Trophoblast cell (in vitro differentiated cells and primary cell): ENCODE results near the gene HMGB2.
A peak's percentile ranks its signal among the peaks of the same experiment; 100 is the strongest.

Source experiments
- DNase-seq, 2 donors: peaks; one replicate each; pipeline ENCODE4 v3.0.0-alpha.2; 2016
- H2AFZ ChIP-seq: 2 replicates; pipeline ENCODE4 v1.6.1; 2013; ENCODE audit warnings: low read length, moderate library complexity, mild to moderate bottlenecking; ENCODE audit not compliant: insufficient read depth, poor library complexity
- H2AK5ac ChIP-seq: 2 replicates; pipeline ENCODE4 v1.6.1; 2013; ENCODE audit warnings: mild to moderate bottlenecking, low read length
- H2BK120ac ChIP-seq: 2 replicates; pipeline ENCODE4 v1.6.1; 2013; ENCODE audit warnings: low read length, mild to moderate bottlenecking, moderate library complexity; ENCODE audit not compliant: insufficient read depth, poor library complexity
- H2BK12ac ChIP-seq: 2 replicates; pipeline ENCODE4 v1.6.1; 2013; ENCODE audit warnings: mild to moderate bottlenecking, low read length, moderate library complexity
- H2BK5ac ChIP-seq: 2 replicates; pipeline ENCODE4 v1.6.1; 2013; ENCODE audit warnings: low read length, low read depth, moderate library complexity, mild to moderate bottlenecking; ENCODE audit not compliant: poor library complexity
- H3K14ac ChIP-seq: 2 replicates; pipeline ENCODE4 v1.6.1; 2013; ENCODE audit warnings: mild to moderate bottlenecking, low read length
- H3K18ac ChIP-seq: 2 replicates; pipeline ENCODE4 v1.6.1; 2013; ENCODE audit warnings: mild to moderate bottlenecking, low read length
- H3K23ac ChIP-seq: 2 replicates; pipeline ENCODE4 v1.6.1; 2013; ENCODE audit warnings: low read length
- H3K27ac ChIP-seq: 2 replicates; pipeline ENCODE4 v1.5.1; 2013; ENCODE audit warnings: low read depth, mild to moderate bottlenecking, inconsistent platforms, low read length, moderate library complexity
- H3K27me3 ChIP-seq: 2 replicates; pipeline ENCODE4 v1.6.1; 2013; ENCODE audit warnings: inconsistent platforms, mild to moderate bottlenecking, low read length, moderate library complexity; ENCODE audit not compliant: insufficient read depth
- H3K36me3 ChIP-seq, 2 experiments: 1 replicate in 1 of 2; 2 replicates in 1 of 2; pipeline ENCODE4 v1.6.1; 2013; ENCODE audit warnings: low read length in 2 of 2, mild to moderate bottlenecking in 2 of 2, moderate library complexity in 1 of 2; ENCODE audit not compliant: insufficient read depth in 2 of 2, control insufficient read depth in 1 of 2
- H3K4ac ChIP-seq: 2 replicates; pipeline ENCODE4 v1.6.1; 2013; ENCODE audit warnings: low read depth, mild to moderate bottlenecking, low read length, moderate library complexity
- H3K4me1 ChIP-seq, 2 experiments: 1 replicate in 1 of 2; 2 replicates in 1 of 2; pipeline ENCODE4 v1.6.1; 2013; ENCODE audit warnings: low read length in 2 of 2, mild to moderate bottlenecking in 2 of 2, moderate library complexity in 1 of 2; ENCODE audit not compliant: insufficient read depth in 2 of 2, control insufficient read depth in 1 of 2
- H3K4me2 ChIP-seq: 2 replicates; pipeline ENCODE4 v1.6.1; 2013; ENCODE audit warnings: inconsistent platforms, mild to moderate bottlenecking, low read length, moderate library complexity
- H3K4me3 ChIP-seq: 2 replicates; pipeline ENCODE4 v1.5.1; 2013; ENCODE audit warnings: mild to moderate bottlenecking, low read depth, low read length, inconsistent platforms
- H3K79me1 ChIP-seq: one replicate; pipeline ENCODE4 v1.6.1; 2013; ENCODE audit warnings: low read length
- H3K79me2 ChIP-seq: 2 replicates; pipeline ENCODE4 v1.6.1; 2013; ENCODE audit warnings: low read length, mild to moderate bottlenecking; ENCODE audit not compliant: control insufficient read depth, insufficient read depth, poor library complexity
- H3K9ac ChIP-seq: 2 replicates; pipeline ENCODE4 v1.6.1; 2013; ENCODE audit warnings: mild to moderate bottlenecking, low read length
- H3K9me3 ChIP-seq: 2 replicates; pipeline ENCODE4 v1.6.1; 2013; ENCODE audit warnings: low read depth, mild to moderate bottlenecking, control low read depth, inconsistent platforms, low read length; ENCODE audit not compliant: insufficient read depth
- H4K12ac ChIP-seq: 2 replicates; pipeline ENCODE4 v1.6.1; 2013; ENCODE audit warnings: low read depth, mild to moderate bottlenecking, low read length, moderate library complexity
- H4K8ac ChIP-seq: 2 replicates; pipeline ENCODE4 v1.6.1; 2013; ENCODE audit warnings: low read depth, mild to moderate bottlenecking, low read length, moderate library complexity
- H4K91ac ChIP-seq: one replicate; pipeline ENCODE4 v1.6.1; 2013; ENCODE audit warnings: low read depth, mild to moderate bottlenecking, low read length, moderate library complexity
- WGBS: extraction: QIAGEN DNeasy Blood & Tissue Kit; methylation state at CpG from one replicate; pipeline ENCODE4 v1.1.7; 2013; ENCODE audit warnings: missing lambda C conversion rate; ENCODE audit not compliant: insufficient read length, insufficient coverage; ENCODE audit errors: extremely low coverage; 5-methylcytosine and 5-hydroxymethylcytosine counted together

Gene HMGB2

DNA sequence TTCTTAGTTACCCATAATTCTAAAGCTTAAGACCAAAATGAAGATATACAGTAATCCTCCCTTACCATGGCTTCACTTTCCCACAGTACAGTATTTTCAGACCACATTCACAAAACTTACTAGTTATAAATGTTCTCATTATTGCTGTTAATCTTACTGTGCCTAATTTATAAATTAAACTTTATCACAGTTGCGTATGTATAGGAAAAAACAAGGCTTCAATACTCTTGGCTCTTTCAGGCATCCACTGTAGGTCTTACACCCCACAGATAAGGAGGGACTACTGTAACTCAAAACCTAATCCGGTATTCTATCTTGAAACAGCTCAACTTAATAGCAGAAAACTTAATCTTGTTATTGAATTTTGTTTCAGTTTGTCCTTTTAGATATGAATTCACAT, 3.6 kb downstream of the HMGB2 start:
- H4K8ac ChIP-seq: no peak overlapping the region
- H2BK120ac ChIP-seq: no peak overlapping the region
- no peaks in the 10 kb centered on the region for H3K27me3 ChIP-seq
- H4K91ac ChIP-seq: no peak overlapping the region
- H3K27ac ChIP-seq: no peak overlapping the region
- H4K12ac ChIP-seq: no peak overlapping the region
- no peaks in the 10 kb centered on the region for H3K4me1 ChIP-seq
- no peak overlapping the region for H2BK5ac ChIP-seq
- H3K9ac ChIP-seq: no peak overlapping the region
- no peak for DNase-seq
- no peak overlapping the region for H2AFZ ChIP-seq
- no peaks in the 10 kb centered on the region for H3K9me3 ChIP-seq
- no peak overlapping the region for H2AK5ac ChIP-seq
- no CpG with 5 or more reads among the region's 2 CpGs for WGBS
- H3K4ac ChIP-seq: no peak overlapping the region
- no peak overlapping the region for H2BK12ac ChIP-seq
- H3K23ac ChIP-seq: no peak overlapping the region
- H3K4me3 ChIP-seq: no peak overlapping the region
- peaks cover 9% of the 10 kb centered on the region for H3K79me2 ChIP-seq
- H3K4me2 ChIP-seq: no peak overlapping the region
- H3K79me1 ChIP-seq: peaks cover 13% of the 10 kb centered on the region
- H3K36me3 ChIP-seq: peaks cover 7 to 9% of the 10 kb centered on the region in 2 experiments
- H3K18ac ChIP-seq: no peak overlapping the region
- H3K14ac ChIP-seq: no peak overlapping the region

DNA sequence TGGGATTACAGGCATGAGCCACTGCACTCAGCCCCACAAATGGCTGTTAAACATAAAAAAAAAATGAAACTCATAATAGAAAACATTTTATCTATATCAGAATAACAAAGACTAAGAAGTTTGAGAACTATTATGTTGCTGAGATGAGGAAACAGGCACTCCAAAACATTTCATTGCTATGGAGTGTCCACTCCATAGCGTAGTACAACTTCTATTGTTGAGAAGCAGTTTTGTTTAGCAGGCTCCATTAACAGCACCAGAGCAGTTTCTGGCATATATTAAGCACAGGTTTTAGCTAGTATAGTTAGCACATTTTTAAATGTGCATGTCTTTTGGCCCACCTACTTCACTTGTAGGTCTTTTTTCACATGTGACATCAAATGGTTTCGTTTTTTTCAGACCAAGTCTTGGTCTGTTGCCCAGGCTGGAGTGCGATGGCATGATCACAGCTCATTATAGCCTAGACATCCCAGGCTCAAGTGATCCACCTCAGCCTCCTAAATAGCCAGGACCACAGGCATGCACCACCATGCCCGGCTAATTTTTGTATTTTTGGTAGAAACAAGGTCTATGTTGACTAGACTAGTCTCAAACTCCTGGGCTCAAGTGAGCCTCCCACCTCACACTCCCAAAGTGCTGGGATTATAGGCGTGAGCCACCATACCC, 5.8 kb downstream of the HMGB2 start:
- no peaks in the 10 kb centered on the region for H3K9me3 ChIP-seq
- no peak overlapping the region for H3K4me2 ChIP-seq
- no peak overlapping the region for H4K91ac ChIP-seq
- H3K4me3 ChIP-seq: no peak overlapping the region
- peaks cover 2% of the 10 kb centered on the region for H3K79me2 ChIP-seq
- H4K12ac ChIP-seq: no peak overlapping the region
- no peak overlapping the region for H3K9ac ChIP-seq
- no peaks in the 10 kb centered on the region for H3K4me1 ChIP-seq
- H4K8ac ChIP-seq: no peak overlapping the region
- no peak overlapping the region for H3K14ac ChIP-seq
- no peak overlapping the region for H2BK120ac ChIP-seq
- H3K4ac ChIP-seq: no peak overlapping the region
- H3K27me3 ChIP-seq: no peaks in the 10 kb centered on the region
- WGBS: no CpG with 5 or more reads among the region's 5 CpGs
- H3K27ac ChIP-seq: no peak overlapping the region
- no peak for DNase-seq
- H2AK5ac ChIP-seq: no peak overlapping the region
- H3K23ac ChIP-seq: no peak overlapping the region
- no peak overlapping the region for H2BK5ac ChIP-seq
- H2AFZ ChIP-seq: no peak overlapping the region
- no peak overlapping the region for H2BK12ac ChIP-seq
- peaks cover 7 to 9% of the 10 kb centered on the region in 2 experiments for H3K36me3 ChIP-seq
- H3K79me1 ChIP-seq: peaks cover 1% of the 10 kb centered on the region
- H3K18ac ChIP-seq: no peak overlapping the region

DNA sequence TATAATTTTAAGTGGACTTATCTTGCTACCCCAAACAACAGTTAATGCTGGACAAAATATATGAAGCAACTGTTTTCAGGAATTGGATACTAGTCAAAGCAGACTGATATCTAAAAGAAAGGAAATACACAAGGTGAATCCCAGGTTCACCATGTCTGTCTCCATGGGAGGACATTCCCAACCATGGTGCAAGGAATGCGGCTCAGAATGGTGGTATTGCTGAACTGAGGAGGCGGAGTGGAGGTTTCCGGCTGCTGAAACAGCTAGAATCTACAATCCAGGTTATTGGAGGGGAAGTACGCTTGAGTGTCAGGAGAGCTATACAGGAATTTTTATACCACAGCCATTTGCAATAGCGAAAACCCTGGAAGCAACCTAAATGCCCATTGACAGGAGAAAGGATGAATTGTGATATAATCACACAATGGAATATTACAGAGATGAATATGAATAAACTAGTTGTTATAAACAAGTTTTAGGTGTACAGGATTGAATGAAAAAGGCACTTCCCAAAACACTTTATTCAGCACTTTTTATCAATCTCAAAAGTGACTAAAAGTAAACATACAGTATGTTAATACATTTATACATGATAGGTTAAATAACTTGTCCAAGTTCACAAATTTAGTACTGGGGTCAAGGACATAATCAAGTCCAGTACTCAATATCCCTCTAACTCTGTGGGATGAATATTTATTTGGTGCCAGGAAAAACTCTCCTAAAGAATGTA, 9.0 kb downstream of the HMGB2 start:
- no peak for DNase-seq

DNA sequence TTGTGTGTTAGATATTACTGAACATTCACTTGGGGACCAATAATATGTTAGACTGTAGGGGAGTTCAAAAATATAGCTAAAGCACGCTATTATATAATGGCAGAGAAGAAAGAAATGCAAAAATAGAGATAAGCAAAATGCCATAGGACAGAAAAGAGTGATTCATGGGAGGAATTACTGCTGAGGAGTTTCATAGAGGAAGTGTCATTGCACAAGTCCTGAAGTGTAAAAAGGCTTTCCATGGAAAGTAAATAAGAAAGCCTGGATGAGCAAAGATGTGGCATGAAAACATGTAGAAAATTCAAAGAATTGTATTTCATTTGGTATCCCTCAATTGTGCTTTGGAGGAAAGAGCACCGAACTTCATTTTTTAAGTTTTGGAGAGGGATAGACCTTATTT, 14.5 kb downstream of the HMGB2 start:
- Histone ChIP-seq H2BK120ac (no peak overlapping the region), H2AK5ac (no peak overlapping the region), H3K27me3 (no peaks in the 10 kb centered on the region), H3K4ac (no peak overlapping the region), H4K91ac (no peak overlapping the region), H3K9ac (no peak overlapping the region), H3K4me3 (no peak overlapping the region), H3K79me2 (no peaks in the 10 kb centered on the region), H3K14ac (no peak overlapping the region), H2BK5ac (no peak overlapping the region), H4K12ac (no peak overlapping the region), H3K4me2 (no peak overlapping the region), H3K18ac (no peak overlapping the region), H3K27ac (no peak overlapping the region), H3K9me3 (no peaks in the 10 kb centered on the region), H3K79me1 (no peaks in the 10 kb centered on the region), H3K4me1 (no peaks in the 10 kb centered on the region), H3K36me3 (no peaks in the 10 kb centered on the region), H2BK12ac (no peak overlapping the region), H3K23ac (no peak overlapping the region), H4K8ac (no peak overlapping the region), H2AFZ (no peak overlapping the region)
- DNase-seq: peak in 1 of 2 donors; percentile 31
- no CpG with 5 or more reads among the region's 2 CpGs for WGBS

More for the DNA sequence above, 9.0 kb downstream of the HMGB2 start:
- H3K9ac ChIP-seq: no peak overlapping the region
- H3K4me2 ChIP-seq: no peak overlapping the region
- H3K36me3 ChIP-seq: peaks cover 2 to 5% of the 10 kb centered on the region in 2 experiments
- H3K79me1 ChIP-seq: no peaks in the 10 kb centered on the region
- H2BK5ac ChIP-seq: no peak overlapping the region
- no peak overlapping the region for H2BK120ac ChIP-seq
- H3K18ac ChIP-seq: no peak overlapping the region
- no peaks in the 10 kb centered on the region for H3K9me3 ChIP-seq
- no peak overlapping the region for H4K91ac ChIP-seq
- no peak overlapping the region for H3K4me3 ChIP-seq
- H3K27ac ChIP-seq: no peak overlapping the region
- no peak overlapping the region for H2BK12ac ChIP-seq
- WGBS: no CpG with 5 or more reads among the region's 5 CpGs
- no peaks in the 10 kb centered on the region for H3K4me1 ChIP-seq
- H3K79me2 ChIP-seq: no peaks in the 10 kb centered on the region
- no peak overlapping the region for H4K12ac ChIP-seq
- no peak overlapping the region for H3K14ac ChIP-seq
- no peak overlapping the region for H3K23ac ChIP-seq
- no peaks in the 10 kb centered on the region for H3K27me3 ChIP-seq
- no peak overlapping the region for H4K8ac ChIP-seq
- H2AFZ ChIP-seq: no peak overlapping the region
- H3K4ac ChIP-seq: no peak overlapping the region
- H2AK5ac ChIP-seq: no peak overlapping the region
